Measurements from ENCODE around the gene CABLES1.

The CABLES1 gene

GRCh38 chr18:23171581-23172156 lies 36.4 kb downstream of the CABLES1 start:
- DNase-seq = no peak

- DNase-seq = no peak
Observed at GRCh38 chr18:23172591-23173380, 37.5 kb downstream of the CABLES1 start.

GRCh38 chr18:23173912-23174311 lies 38.6 kb downstream of the CABLES1 start:
- DNase-seq = no peak

DNA sequence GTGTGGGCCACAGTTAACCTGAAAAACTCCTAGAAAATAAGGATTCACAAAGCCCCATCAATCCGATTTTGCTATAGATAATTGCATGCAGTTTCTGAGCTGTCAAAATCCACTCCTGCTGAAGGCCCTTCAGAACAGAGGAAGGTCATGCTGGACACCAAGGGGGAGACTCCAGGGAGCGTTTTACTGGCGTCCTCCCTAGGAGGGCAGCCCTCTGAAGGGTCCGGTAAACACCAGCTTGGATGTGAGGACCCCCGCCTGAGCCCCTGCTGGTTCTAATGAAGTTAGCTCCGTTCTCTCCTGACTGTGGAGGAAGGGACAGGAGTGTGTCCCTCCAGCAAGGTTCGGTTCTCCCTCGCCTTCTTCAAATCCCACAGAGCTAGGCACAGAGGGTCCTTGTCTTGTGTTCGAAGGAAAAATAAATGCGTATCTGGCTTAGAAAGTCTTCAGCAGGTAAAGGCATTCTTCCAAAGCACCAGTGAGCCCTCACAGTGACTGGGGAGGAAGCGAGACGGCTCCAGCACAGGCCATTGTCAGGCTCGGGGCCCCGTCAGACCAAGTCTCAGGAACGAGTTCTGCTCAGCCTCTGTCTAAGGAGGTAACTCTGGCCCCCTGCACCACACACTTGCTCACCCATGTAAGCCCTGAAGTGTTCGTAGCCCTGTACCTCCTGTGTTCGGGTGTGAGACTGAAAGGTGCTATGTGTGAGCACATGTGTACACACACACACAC lies 41.6 kb downstream of the CABLES1 start:
- DNase-seq = no peak

- no peak for DNase-seq
Observed at GRCh38 chr18:23177433-23178072, 42.3 kb downstream of the CABLES1 start.

- no peak for DNase-seq
Observed at GRCh38 chr18:23178201-23178600, 42.9 kb downstream of the CABLES1 start.

DNA sequence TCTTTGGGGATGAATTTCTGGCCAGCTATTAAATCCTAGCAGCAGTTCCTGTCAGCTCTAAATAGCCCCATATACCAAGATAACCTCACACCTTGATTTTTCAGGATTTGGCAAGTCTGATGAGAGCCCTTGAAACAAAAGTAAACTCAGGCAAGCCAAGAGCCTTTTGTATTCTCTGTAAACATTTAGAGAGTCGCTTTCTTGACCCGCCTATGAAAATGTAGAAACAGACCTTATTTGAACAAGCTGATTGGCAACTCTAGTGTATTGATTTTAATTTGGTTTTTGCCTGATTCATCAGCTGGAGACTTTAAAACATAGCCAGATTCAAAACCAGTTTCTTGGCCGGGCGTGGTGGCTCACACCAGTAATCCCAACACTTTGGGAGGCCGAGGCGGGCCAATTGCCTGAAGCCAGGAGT lies 43.4 kb downstream of the CABLES1 start:
- no peak for DNase-seq

DNA sequence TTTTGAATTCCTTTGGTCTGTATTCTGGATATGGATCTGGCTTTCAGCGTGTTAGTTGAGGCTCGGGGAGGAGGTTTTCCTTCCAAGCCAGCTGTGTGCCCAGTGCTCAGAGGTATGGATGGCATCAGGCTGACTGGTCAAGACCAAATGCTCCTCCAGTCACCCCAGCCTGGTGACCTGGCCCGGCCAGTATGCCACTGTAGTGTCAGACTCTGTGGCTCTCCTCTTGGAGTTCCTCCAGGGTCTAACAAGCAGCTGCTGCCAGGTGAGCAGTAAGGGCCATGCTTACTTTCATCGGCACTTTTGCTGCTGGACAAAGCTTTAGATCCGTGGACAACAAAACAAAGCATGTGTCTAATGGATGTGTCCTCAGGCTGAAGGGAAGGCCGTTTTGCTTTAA lies 44.1 kb downstream of the CABLES1 start:
- DNase-seq = no peak

DNA sequence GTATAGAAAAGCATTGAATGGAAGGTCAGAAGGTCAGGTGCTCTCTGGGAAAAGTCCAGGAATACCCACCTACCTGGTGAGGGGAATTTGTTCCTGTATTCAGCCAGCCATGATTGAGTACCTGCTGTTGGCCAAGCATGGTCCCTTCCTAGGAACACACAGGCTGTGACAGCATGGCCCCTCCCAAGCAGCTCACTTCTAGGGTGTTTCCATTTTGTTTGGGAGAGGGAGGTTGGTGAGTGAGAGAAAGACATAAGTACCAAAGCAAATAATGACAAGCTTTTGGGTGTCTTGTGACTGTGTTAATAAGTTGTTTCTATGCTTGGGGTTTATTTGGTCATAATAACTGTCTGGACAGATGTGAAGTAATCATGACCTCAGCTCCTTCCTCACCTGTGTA lies 46.3 kb downstream of the CABLES1 start:
- DNase-seq = no peak

- no peak for DNase-seq
Observed at GRCh38 chr18:23182606-23183005, 47.3 kb downstream of the CABLES1 start.

GRCh38 chr18:23183411-23184150 lies 48.3 kb downstream of the CABLES1 start:
- no peak for DNase-seq

GRCh38 chr18:23186781-23187180 lies 51.5 kb downstream of the CABLES1 start:
- DNase-seq = no peak

DNA sequence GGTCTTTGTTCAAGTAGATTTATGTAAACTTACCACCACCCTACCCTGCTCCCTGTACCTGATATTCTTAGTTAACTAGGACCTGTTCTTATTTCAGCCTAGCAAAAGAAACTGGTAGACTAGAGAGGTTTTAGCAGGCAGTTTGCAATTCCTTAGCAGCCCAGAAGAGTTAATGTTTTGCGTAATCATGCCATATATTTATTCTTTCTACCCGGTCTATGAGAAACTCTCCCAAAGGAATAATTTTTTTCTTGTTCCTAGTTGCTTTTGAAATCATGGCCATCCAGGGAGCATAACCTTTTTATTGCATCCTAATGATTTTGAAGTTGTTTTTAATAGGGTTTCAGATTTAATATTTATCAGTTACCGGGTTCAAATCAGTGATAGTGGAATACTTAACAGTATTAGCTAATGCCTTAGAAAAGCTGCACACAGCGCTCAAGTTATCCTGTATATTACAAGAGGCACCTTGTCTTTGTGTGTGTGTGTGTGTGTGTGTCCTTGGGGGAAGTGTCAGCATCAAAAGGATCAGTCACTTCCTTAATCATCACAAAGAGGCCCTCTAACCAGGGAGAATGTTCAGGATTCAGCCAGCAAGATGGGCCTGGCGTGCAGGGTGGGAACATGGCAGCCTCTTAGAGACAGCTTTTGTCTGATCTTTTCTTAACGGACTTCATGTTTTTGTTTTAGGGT lies 52.9 kb downstream of the CABLES1 start:
- DNase-seq = no peak

DNA sequence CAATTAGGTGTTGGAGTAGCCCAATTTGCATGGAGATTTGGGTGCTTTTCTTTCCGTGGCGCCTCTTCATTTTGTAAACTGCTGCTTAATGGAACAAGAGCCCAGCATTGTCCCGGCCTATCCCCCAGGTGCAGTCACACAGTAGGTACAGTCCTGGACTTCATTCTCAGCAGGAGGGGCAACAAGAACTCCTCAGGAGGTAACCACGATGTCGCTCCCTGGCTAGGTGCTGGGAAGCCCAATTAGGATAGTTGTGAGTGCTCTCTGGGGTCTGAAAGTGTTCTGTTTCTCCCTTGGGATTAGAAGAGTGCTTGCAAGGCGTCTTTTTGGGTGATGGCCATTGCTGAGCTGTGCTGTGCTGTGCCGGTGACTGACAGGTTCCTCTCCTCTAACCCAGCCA lies 53.8 kb downstream of the CABLES1 start:
- DNase-seq = no peak

- no peak for DNase-seq
Observed at GRCh38 chr18:23189768-23190661, 54.7 kb downstream of the CABLES1 start.

DNA sequence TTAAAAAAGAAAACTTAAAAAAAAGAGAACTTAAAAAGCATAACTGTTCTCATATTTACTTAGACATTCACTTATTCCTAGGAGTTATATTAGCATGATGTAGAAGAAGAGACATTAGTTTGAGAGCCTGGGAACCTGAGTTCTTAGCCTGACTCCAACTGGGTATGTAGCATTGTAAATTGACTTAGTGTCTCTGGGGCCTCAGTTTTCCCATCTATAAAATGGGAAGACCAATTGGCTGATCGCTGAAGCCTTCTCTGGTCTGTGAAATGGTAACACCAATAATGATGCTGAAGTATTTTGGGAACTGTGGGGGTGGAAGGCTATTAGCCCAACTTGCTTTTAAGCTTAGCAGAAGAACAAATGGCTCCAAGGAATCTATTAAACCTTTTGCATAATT lies 55.9 kb downstream of the CABLES1 start:
- no peak for DNase-seq

- DNase-seq = no peak
Observed at GRCh38 chr18:23193742-23194141, 58.5 kb downstream of the CABLES1 start.

DNA sequence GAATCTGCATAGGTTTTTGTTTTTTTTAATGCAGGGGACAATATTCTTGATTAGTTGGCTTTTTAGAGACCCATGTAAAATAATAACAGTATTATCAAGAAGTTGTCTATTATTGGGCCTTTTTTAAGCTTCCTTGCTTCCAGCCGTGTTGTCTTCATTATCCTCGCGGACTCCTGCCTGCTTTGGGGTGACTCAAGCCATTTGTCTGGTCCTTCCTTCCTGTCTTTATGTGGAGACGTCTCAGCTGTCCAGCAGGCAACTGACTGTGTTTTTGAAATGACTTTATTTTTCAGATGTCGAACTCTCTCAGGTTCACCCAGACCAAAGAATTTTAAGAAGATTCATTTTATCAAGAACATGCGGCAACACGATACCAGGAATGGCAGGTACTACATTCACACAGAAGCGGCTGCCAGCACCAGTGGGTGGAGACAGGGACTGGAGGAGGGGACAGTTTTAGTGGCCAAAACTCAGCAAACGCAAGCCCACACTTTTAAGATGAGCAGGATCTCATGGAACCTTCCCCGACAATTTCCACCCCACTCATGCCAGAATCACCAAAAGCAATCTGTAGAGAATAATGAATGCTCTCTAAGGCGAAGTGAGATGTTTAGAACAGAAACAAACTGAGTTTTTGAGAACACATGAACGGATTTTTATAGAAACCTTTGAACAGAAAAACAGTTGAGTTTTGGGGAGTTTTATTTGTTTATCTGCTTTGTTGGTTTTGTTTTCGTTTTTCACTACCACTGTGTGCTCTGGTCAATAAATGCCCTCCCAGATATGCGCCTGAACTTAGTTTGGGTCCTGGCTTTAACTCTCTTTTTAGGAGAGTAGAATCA lies 59.1 kb downstream of the CABLES1 start:
- DNase-seq = no peak

GRCh38 chr18:23194997-23195957 lies 60.0 kb downstream of the CABLES1 start:
- no peak for DNase-seq

Measured in hematopoietic multipotent progenitor cell treated with erythropoietin and hydrocortisone succinate and interleukin-3 and kit ligand, for 4 days (in vitro differentiated cells).